Neural progenitor cell (in vitro differentiated cells): ENCODE results near the gene CMC1. TPM values are rescaled to one million over a fixed set of nuclear protein-coding genes. Genes with fewer than 3 reads are reported as not detected.

ENCODE experiments used
- DNase-seq: peaks from one replicate; pipeline ENCODE4 v3.0.0-alpha.2; 2016; ENCODE audit warnings: low spot score
- H2AFZ ChIP-seq: fragments of 200-600 bp; sonication (generic); replicated peaks from 2 replicates; pipeline ENCODE4 v1.6.1; 2016; ENCODE audit warnings: antibody characterized with exemption
- H3F3A ChIP-seq: fragments of 200-600 bp; sonication (generic); 2 replicates; pipeline ENCODE4 v1.6.1; 2016; ENCODE audit warnings: antibody characterized with exemption, low read depth
- H3K27ac ChIP-seq: fragments of 200-600 bp; sonication (generic); 2 replicates; pipeline ENCODE4 v1.5.1; 2016; ENCODE audit warnings: mild to moderate bottlenecking
- H3K27me3 ChIP-seq: fragments of 200-600 bp; sonication (generic); 2 replicates; pipeline ENCODE4 v1.6.1; 2016; ENCODE audit warnings: mild to moderate bottlenecking, moderate library complexity
- H3K36me3 ChIP-seq: fragments of 200-600 bp; sonication (generic); 2 replicates; pipeline ENCODE4 v1.5.1; 2016
- H3K4me1 ChIP-seq: fragments of 200-600 bp; sonication (generic); 2 replicates; pipeline ENCODE4 v1.6.1; 2016; ENCODE audit warnings: mixed run types
- H3K4me2 ChIP-seq: fragments of 200-600 bp; sonication (generic); 2 replicates; pipeline ENCODE4 v1.6.1; 2016
- H3K4me3 ChIP-seq: fragments of 200-600 bp; sonication (generic); 2 replicates; pipeline ENCODE4 v1.5.1; 2016
- H3K79me2 ChIP-seq: fragments of 200-600 bp; sonication (generic); 2 replicates; pipeline ENCODE4 v1.6.1; 2016; ENCODE audit warnings: low read depth
- H3K9ac ChIP-seq: fragments of 200-600 bp; sonication (generic); 2 replicates; pipeline ENCODE4 v1.6.1; 2016
- H3K9me3 ChIP-seq: fragments of 200-600 bp; sonication (generic); 2 replicates; pipeline ENCODE4 v1.5.1; 2016; ENCODE audit warnings: low read depth
- H4K20me1 ChIP-seq: fragments of 200-600 bp; sonication (generic); 2 replicates; pipeline ENCODE4 v1.6.1; 2016; ENCODE audit warnings: low read depth
- H3K27ac Mint-ChIP-seq: 3 replicates; pipeline ENCODE4 v1.8.0; 2021; ENCODE audit warnings: mixed read lengths
- H3K27me3 Mint-ChIP-seq: 2 replicates; pipeline ENCODE4 v1.8.0; 2022; ENCODE audit warnings: low read depth, mild to moderate bottlenecking, inconsistent platforms, moderate library complexity, mixed read lengths; ENCODE audit not compliant: insufficient read depth
- H3K36me3 Mint-ChIP-seq: 3 replicates; pipeline ENCODE4 v1.8.0; 2021; ENCODE audit warnings: mixed read lengths
- H3K4me1 Mint-ChIP-seq: 3 replicates; pipeline ENCODE4 v1.8.0; 2021; ENCODE audit warnings: mixed read lengths
- H3K4me3 Mint-ChIP-seq: 3 replicates; pipeline ENCODE4 v1.8.0; 2021; ENCODE audit warnings: mild to moderate bottlenecking, moderate library complexity, mixed read lengths
- H3K9me3 Mint-ChIP-seq: 3 replicates; pipeline ENCODE4 v1.8.0; 2020; ENCODE audit warnings: mixed read lengths
- CTCF ChIP-seq: fragments of 200-600 bp; sonication (generic); IDR thresholded peaks from 2 replicates; pipeline ENCODE4 v1.5.1; 2017; ENCODE audit warnings: antibody characterized with exemption, mild to moderate bottlenecking
- EZH2 ChIP-seq: fragments of 200-600 bp; sonication (generic); IDR thresholded peaks from 2 replicates; pipeline ENCODE4 v1.6.1; 2017; ENCODE audit warnings: antibody characterized with exemption, mild to moderate bottlenecking, moderate library complexity
- EZH2phosphoT487 ChIP-seq: fragments of 200-600 bp; sonication (generic); IDR thresholded peaks from 2 replicates; pipeline ENCODE4 v1.6.1; 2017; ENCODE audit warnings: antibody characterized with exemption
- total RNA-seq: library from RNA; depleted of rRNA; stranded (reverse); fragments of >200 nt; gene quantifications from 2 replicates; pipeline ENCODE4 v1.2.3, GENCODE V29; 2015; ENCODE audit warnings: low replicate concordance

Gene CMC1
- total RNA-seq, 1 donor from 2014 or later: 13.0 TPM

- Mint-ChIP-seq H3K27ac (no peak overlapping the region), H3K4me1 (no peaks in the 10 kb centered on the region), H3K4me3 (no peak overlapping the region), H3K9me3 (no peaks in the 10 kb centered on the region), H3K27me3 (no peaks in the 10 kb centered on the region), H3K36me3 (peaks cover 13% of the 10 kb centered on the region)
- no peaks in the 10 kb centered on the region for H3K79me2 ChIP-seq
- no peak overlapping the region for H2AFZ ChIP-seq
- no peaks in the 10 kb centered on the region for H3F3A ChIP-seq
- no peaks in the 10 kb centered on the region for H3K9me3 ChIP-seq
- H3K27ac ChIP-seq: no peak overlapping the region
- H3K27me3 ChIP-seq: no peaks in the 10 kb centered on the region
- DNase-seq: peak; percentile 16
- TF ChIP-seq CTCF (peak; percentile 54), EZH2 (no peak)
- peaks cover 4% of the 10 kb centered on the region for H3K4me1 ChIP-seq
- H3K4me2 ChIP-seq: no peak overlapping the region
- H3K36me3 ChIP-seq: no peaks in the 10 kb centered on the region
- H3K9ac ChIP-seq: no peak overlapping the region
- no peaks in the 10 kb centered on the region for H4K20me1 ChIP-seq
- H3K4me3 ChIP-seq: no peak overlapping the region
Measured at GRCh38 chr3:28286595-28286994, 45.2 kb downstream of the CMC1 start.

GRCh38 chr3:28287046-28287445 is 45.6 kb downstream of the CMC1 start:
- Histone ChIP-seq H2AFZ (no peak overlapping the region), H3K4me2 (no peak overlapping the region), H3F3A (no peaks in the 10 kb centered on the region), H3K79me2 (no peaks in the 10 kb centered on the region), H3K9me3 (no peaks in the 10 kb centered on the region), H3K27me3 (no peaks in the 10 kb centered on the region), H3K27ac (no peak overlapping the region), H4K20me1 (no peaks in the 10 kb centered on the region), H3K4me3 (no peak overlapping the region), H3K36me3 (no peaks in the 10 kb centered on the region), H3K4me1 (peaks cover 8% of the 10 kb centered on the region), H3K9ac (no peak overlapping the region)
- no peak for DNase-seq
- no peak for TF ChIP-seq EZH2
- no peak for TF ChIP-seq EZH2phosphoT487
- TF ChIP-seq CTCF: no peak
- no peaks in the 10 kb centered on the region for H3K4me1 Mint-ChIP-seq
- H3K27me3 Mint-ChIP-seq: no peaks in the 10 kb centered on the region
- H3K27ac Mint-ChIP-seq: no peak overlapping the region
- H3K36me3 Mint-ChIP-seq: peaks cover 14% of the 10 kb centered on the region
- H3K9me3 Mint-ChIP-seq: no peaks in the 10 kb centered on the region
- H3K4me3 Mint-ChIP-seq: no peak overlapping the region

- no peaks in the 10 kb centered on the region for H3K27me3 Mint-ChIP-seq
- peaks cover 10% of the 10 kb centered on the region for H3K4me1 ChIP-seq
- H3K27ac Mint-ChIP-seq: no peak overlapping the region
- H3K36me3 ChIP-seq: no peaks in the 10 kb centered on the region
- TF ChIP-seq EZH2phosphoT487 (no peak), CTCF (no peak), EZH2 (no peak)
- H2AFZ ChIP-seq: no peak overlapping the region
- no peak overlapping the region for H3K4me3 ChIP-seq
- H3K79me2 ChIP-seq: no peaks in the 10 kb centered on the region
- no peak overlapping the region for H3K27ac ChIP-seq
- H3K4me1 Mint-ChIP-seq: no peaks in the 10 kb centered on the region
- H3K9me3 Mint-ChIP-seq: no peaks in the 10 kb centered on the region
- H3K36me3 Mint-ChIP-seq: peaks cover 7% of the 10 kb centered on the region
- H4K20me1 ChIP-seq: no peaks in the 10 kb centered on the region
- H3F3A ChIP-seq: no peaks in the 10 kb centered on the region
- no peaks in the 10 kb centered on the region for H3K27me3 ChIP-seq
- H3K9me3 ChIP-seq: no peaks in the 10 kb centered on the region
- no peak for DNase-seq
- H3K4me3 Mint-ChIP-seq: no peak overlapping the region
- H3K4me2 ChIP-seq: no peak overlapping the region
- no peak overlapping the region for H3K9ac ChIP-seq
Measured at GRCh38 chr3:28290863-28291300, 49.5 kb downstream of the CMC1 start.
